Lower leg skin (tissue), 3 donors: Measurements from ENCODE around the gene PRKAR1B.

Experiments
- CTCF ChIP-seq, 3 donors: fragments of 450-650 bp; IDR thresholded peaks; one replicate each; pipeline ENCODE4 v1.5.1; 2016; ENCODE audit warnings: antibody characterized with exemption in 3 of 3, mild to moderate bottlenecking in 3 of 3, moderate library complexity in 2 of 3
- POLR2A ChIP-seq, 2 donors: fragments of 450-650 bp; IDR thresholded peaks; one replicate each; pipeline ENCODE4 v1.6.1; 2016 to 2017; ENCODE audit warnings: antibody characterized with exemption in 2 of 2, mild to moderate bottlenecking in 1 of 2, moderate library complexity in 1 of 2

- TF ChIP-seq CTCF (IDR thresholded peaks at IDR 0.05): no peak
- TF ChIP-seq POLR2A (IDR thresholded peaks at IDR 0.05): no peak
These were observed 176.0 kb downstream of the PRKAR1B start for GRCh38 chr7:550881-551614.
